GM23248 (cell line): ENCODE data around the gene SLC22A14.

Experiments
- EZH2 ChIP-seq: fragments of 200-600 bp; sonication (generic); IDR thresholded peaks from 2 replicates; pipeline ENCODE4 v1.6.1; 2018; ENCODE audit warnings: antibody characterized with exemption, mild to moderate bottlenecking; ENCODE audit not compliant: insufficient read depth, poor library complexity, severe bottlenecking
- EZH2phosphoT487 ChIP-seq: fragments of 200-600 bp; sonication (generic); IDR thresholded peaks from 2 replicates; pipeline ENCODE4 v1.6.1; 2018; ENCODE audit warnings: antibody characterized with exemption, moderate library complexity, mild to moderate bottlenecking, low read depth; ENCODE audit not compliant: insufficient read depth

GRCh38 chr3:38254872-38255271, 27.2 kb upstream of the SLC22A14 start:
- TF ChIP-seq EZH2phosphoT487 (no peak), EZH2 (no peak)
